ENCODE measurements around the gene ITPR1. TPM values are rescaled to one million over a fixed set of nuclear protein-coding genes. Genes with fewer than 3 reads are reported as not detected.

ITPR1 gene
- polyA plus RNA-seq, 1 donor: 12.7 TPM

- peaks cover 8% of the 10 kb centered on the region for H3K36me3 ChIP-seq (ENCODE audit: control insufficient read depth, insufficient read depth, low read length)
Measured at GRCh38 chr3:4794331-4794730, 301.2 kb downstream of the ITPR1 start.

GRCh38 chr3:4794798-4795197 is 301.6 kb downstream of the ITPR1 start:
- no CpG with 5 or more reads among the region's 13 CpGs for WGBS (ENCODE audit: insufficient coverage, low lambda C conversion rate)
- DNase-seq: no peak
- Histone ChIP-seq H3K4me1 (ENCODE audit: control insufficient read depth, insufficient read depth, low read length) (no peaks in the 10 kb centered on the region), H3K9me3 (ENCODE audit: control insufficient read depth, low read depth, low read length) (no peaks in the 10 kb centered on the region), H3K27ac (ENCODE audit: low read length) (no peak overlapping the region), H3K4me3 (ENCODE audit: low read length) (no peak overlapping the region), H3K27me3 (ENCODE audit: control insufficient read depth, insufficient read depth, low read length) (no peaks in the 10 kb centered on the region), H3K36me3 (ENCODE audit: control insufficient read depth, insufficient read depth, low read length) (peaks cover 8% of the 10 kb centered on the region)

More at GRCh38 chr3:4794331-4794730, 301.2 kb downstream of the ITPR1 start:
- WGBS (ENCODE audit: insufficient coverage, low lambda C conversion rate): no CpG with 5 or more reads among the region's 7 CpGs
- Histone ChIP-seq H3K27me3 (ENCODE audit: control insufficient read depth, insufficient read depth, low read length) (no peaks in the 10 kb centered on the region), H3K27ac (ENCODE audit: low read length) (no peak overlapping the region), H3K4me3 (ENCODE audit: low read length) (no peak overlapping the region), H3K9me3 (ENCODE audit: control insufficient read depth, low read depth, low read length) (no peaks in the 10 kb centered on the region), H3K4me1 (ENCODE audit: control insufficient read depth, insufficient read depth, low read length) (no peaks in the 10 kb centered on the region)
- no peak for DNase-seq

DNA sequence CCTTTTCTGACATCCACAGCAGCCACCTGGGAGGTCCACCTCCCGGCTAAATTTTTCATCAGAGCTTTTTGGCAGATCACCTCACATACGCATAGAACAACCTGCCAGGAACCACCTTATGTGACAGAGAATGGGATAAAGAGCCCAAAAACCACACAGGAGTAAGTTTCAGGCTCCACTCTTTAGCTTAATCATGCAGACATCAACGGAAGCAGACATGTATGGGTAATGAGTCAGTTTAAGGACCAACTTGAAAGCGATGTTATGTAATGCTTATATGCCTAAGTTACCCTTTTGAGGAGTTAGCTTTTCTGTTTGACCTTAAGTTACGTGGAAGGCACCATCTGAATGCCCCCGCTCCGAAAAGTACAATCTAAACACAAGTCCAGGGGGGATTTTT is 302.8 kb downstream of the ITPR1 start:
- no peak overlapping the region for H3K27ac ChIP-seq (ENCODE audit: low read length)
- H3K36me3 ChIP-seq (ENCODE audit: control insufficient read depth, insufficient read depth, low read length): peaks cover 6% of the 10 kb centered on the region
- H3K9me3 ChIP-seq (ENCODE audit: control insufficient read depth, low read depth, low read length): no peaks in the 10 kb centered on the region
- DNase-seq: no peak
- H3K4me3 ChIP-seq (ENCODE audit: low read length): no peak overlapping the region
- H3K4me1 ChIP-seq (ENCODE audit: control insufficient read depth, insufficient read depth, low read length): no peaks in the 10 kb centered on the region
- 90% methylated on average over 2 of the region's 7 CpGs for WGBS (ENCODE audit: insufficient coverage, low lambda C conversion rate)
- no peaks in the 10 kb centered on the region for H3K27me3 ChIP-seq (ENCODE audit: control insufficient read depth, insufficient read depth, low read length)

DNA sequence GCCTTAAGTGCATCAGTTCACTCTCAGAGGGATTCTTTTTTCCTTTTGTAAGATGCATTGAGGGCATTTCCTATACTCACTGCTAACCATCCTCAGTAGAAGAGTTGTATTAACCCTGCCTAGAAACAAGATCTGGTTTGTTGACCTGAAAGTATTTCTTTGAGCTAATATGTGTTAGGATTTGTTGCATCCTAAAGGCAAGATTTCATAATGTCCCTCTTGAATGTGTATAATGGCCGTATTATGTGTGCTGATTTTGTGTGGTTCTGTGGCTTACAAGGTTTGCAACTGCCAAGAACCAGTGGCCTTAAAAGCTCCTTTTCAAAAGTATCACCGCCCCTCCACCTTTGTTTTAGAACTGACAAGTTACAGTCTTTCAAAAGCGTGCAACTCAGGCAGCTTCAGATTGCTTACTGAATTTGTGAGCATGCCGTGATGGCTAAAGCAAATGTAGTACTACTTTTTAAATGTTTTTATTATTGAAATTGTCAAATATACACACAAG is 304.1 kb downstream of the ITPR1 start:
- WGBS (ENCODE audit: insufficient coverage, low lambda C conversion rate): 93% methylated on average over 3 of the region's 4 CpGs
- no peaks in the 10 kb centered on the region for H3K27me3 ChIP-seq (ENCODE audit: control insufficient read depth, insufficient read depth, low read length)
- no peak overlapping the region for H3K27ac ChIP-seq (ENCODE audit: low read length)
- no peaks in the 10 kb centered on the region for H3K4me1 ChIP-seq (ENCODE audit: control insufficient read depth, insufficient read depth, low read length)
- H3K4me3 ChIP-seq (ENCODE audit: low read length): no peak overlapping the region
- DNase-seq: no peak
- no peaks in the 10 kb centered on the region for H3K36me3 ChIP-seq (ENCODE audit: control insufficient read depth, insufficient read depth, low read length)
- no peaks in the 10 kb centered on the region for H3K9me3 ChIP-seq (ENCODE audit: control insufficient read depth, low read depth, low read length)

GRCh38 chr3:4799266-4800256 is 306.4 kb downstream of the ITPR1 start:
- DNase-seq: no peak
- Histone ChIP-seq H3K9me3 (ENCODE audit: control insufficient read depth, low read depth, low read length) (no peaks in the 10 kb centered on the region), H3K36me3 (ENCODE audit: control insufficient read depth, insufficient read depth, low read length) (no peaks in the 10 kb centered on the region), H3K4me1 (ENCODE audit: control insufficient read depth, insufficient read depth, low read length) (no peaks in the 10 kb centered on the region), H3K27me3 (ENCODE audit: control insufficient read depth, insufficient read depth, low read length) (no peaks in the 10 kb centered on the region), H3K4me3 (ENCODE audit: low read length) (no peak overlapping the region), H3K27ac (ENCODE audit: low read length) (no peak overlapping the region)
- no CpG with 5 or more reads among the region's 14 CpGs for WGBS (ENCODE audit: insufficient coverage, low lambda C conversion rate)

GRCh38 chr3:4800595-4800994 is 307.4 kb downstream of the ITPR1 start:
- no peak for DNase-seq
- no peaks in the 10 kb centered on the region for H3K9me3 ChIP-seq (ENCODE audit: control insufficient read depth, low read depth, low read length)
- H3K4me1 ChIP-seq (ENCODE audit: control insufficient read depth, insufficient read depth, low read length): no peaks in the 10 kb centered on the region
- no peak overlapping the region for H3K27ac ChIP-seq (ENCODE audit: low read length)
- WGBS (ENCODE audit: insufficient coverage, low lambda C conversion rate): no CpG with 5 or more reads among the region's 4 CpGs
- H3K4me3 ChIP-seq (ENCODE audit: low read length): no peak overlapping the region
- H3K27me3 ChIP-seq (ENCODE audit: control insufficient read depth, insufficient read depth, low read length): no peaks in the 10 kb centered on the region
- H3K36me3 ChIP-seq (ENCODE audit: control insufficient read depth, insufficient read depth, low read length): no peaks in the 10 kb centered on the region

- Histone ChIP-seq H3K36me3 (ENCODE audit: control insufficient read depth, insufficient read depth, low read length) (peaks cover 5% of the 10 kb centered on the region), H3K27me3 (ENCODE audit: control insufficient read depth, insufficient read depth, low read length) (no peaks in the 10 kb centered on the region), H3K4me3 (ENCODE audit: low read length) (no peak overlapping the region), H3K4me1 (ENCODE audit: control insufficient read depth, insufficient read depth, low read length) (no peaks in the 10 kb centered on the region), H3K27ac (ENCODE audit: low read length) (no peak overlapping the region), H3K9me3 (ENCODE audit: control insufficient read depth, low read depth, low read length) (no peaks in the 10 kb centered on the region)
- DNase-seq: peak in 1 of 2 donors; percentile 54
- WGBS (ENCODE audit: insufficient coverage, low lambda C conversion rate): 60% methylated on average over 1 of the region's 5 CpGs
Measured at GRCh38 chr3:4801892-4802291, 308.7 kb downstream of the ITPR1 start.

DNA sequence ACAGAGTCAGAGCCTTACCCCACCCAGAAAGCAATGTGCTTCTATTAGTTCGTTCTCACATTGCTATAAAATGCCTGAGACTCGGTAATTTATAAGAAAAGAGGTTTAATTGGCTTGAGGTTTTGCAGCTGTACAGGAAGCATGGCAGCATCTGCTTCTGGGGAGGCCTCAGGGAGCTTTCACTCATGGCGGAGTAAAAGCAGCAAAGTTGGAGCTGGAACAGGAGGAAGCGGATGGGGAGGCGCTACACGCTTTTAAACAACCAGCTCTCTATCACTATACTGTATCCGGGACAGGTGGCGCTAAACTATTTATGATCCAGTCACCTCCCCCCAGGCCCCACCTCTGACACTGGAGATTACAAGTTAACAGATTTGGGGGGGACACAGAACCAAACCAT is 309.8 kb downstream of the ITPR1 start:
- Histone ChIP-seq H3K9me3 (ENCODE audit: control insufficient read depth, low read depth, low read length) (no peaks in the 10 kb centered on the region), H3K36me3 (ENCODE audit: control insufficient read depth, insufficient read depth, low read length) (peaks cover 5% of the 10 kb centered on the region), H3K4me3 (ENCODE audit: low read length) (no peak overlapping the region), H3K27ac (ENCODE audit: low read length) (no peak overlapping the region), H3K4me1 (ENCODE audit: control insufficient read depth, insufficient read depth, low read length) (peaks cover 3% of the 10 kb centered on the region), H3K27me3 (ENCODE audit: control insufficient read depth, insufficient read depth, low read length) (no peaks in the 10 kb centered on the region)
- DNase-seq: no peak
- WGBS (ENCODE audit: insufficient coverage, low lambda C conversion rate): no CpG with 5 or more reads among the region's 8 CpGs

DNA sequence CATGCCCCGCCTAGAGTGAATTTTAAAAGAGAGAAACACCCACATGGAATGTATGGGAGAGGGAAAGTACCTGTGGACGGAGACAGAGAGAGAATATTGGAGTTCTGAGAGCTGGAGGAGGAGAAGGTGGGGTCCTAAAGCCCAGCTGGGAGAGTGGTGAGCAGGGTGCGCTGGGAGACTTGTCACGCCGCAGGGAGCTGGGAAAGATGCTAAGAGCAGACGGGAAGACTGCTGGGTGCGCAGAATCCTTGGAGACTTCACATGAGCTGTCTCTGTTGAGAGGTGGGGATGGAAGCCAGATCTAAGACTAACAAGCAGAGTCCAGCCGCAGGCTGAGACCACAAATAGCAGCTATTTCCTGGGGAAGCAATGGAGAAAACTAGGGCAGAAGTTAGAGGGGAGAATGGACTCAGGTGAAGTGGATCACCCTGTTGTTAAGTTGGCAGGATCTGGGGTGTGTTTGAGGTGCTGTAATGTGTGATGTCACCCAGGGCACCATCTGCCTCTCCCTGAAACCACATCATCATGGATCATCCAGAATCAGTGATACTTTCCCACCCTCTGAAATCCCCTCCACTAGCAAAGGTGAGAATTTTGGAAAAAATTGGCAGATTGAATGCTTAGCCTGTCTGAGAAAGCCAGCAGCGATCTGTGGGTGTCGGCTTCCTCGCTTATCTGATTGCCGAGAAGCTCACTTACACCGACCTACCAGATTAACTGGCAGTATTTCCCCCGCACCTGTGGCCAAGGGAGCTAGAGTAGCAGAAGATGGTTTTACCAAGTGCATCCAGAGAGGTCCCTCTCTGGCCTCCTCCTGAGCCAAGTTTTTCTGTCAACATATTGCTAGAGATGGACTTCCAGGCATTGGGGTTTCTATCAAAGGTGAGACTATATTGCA is 311.3 kb downstream of the ITPR1 start:
- H3K4me3 ChIP-seq (ENCODE audit: low read length): no peak overlapping the region
- H3K27ac ChIP-seq (ENCODE audit: low read length): no peak overlapping the region
- H3K27me3 ChIP-seq (ENCODE audit: control insufficient read depth, insufficient read depth, low read length): no peaks in the 10 kb centered on the region
- no peaks in the 10 kb centered on the region for H3K9me3 ChIP-seq (ENCODE audit: control insufficient read depth, low read depth, low read length)
- 95% methylated on average over 4 of the region's 14 CpGs for WGBS (ENCODE audit: insufficient coverage, low lambda C conversion rate)
- peaks cover 14% of the 10 kb centered on the region for H3K4me1 ChIP-seq (ENCODE audit: control insufficient read depth, insufficient read depth, low read length)
- DNase-seq: no peak
- H3K36me3 ChIP-seq (ENCODE audit: control insufficient read depth, insufficient read depth, low read length): peaks cover 5% of the 10 kb centered on the region

DNA sequence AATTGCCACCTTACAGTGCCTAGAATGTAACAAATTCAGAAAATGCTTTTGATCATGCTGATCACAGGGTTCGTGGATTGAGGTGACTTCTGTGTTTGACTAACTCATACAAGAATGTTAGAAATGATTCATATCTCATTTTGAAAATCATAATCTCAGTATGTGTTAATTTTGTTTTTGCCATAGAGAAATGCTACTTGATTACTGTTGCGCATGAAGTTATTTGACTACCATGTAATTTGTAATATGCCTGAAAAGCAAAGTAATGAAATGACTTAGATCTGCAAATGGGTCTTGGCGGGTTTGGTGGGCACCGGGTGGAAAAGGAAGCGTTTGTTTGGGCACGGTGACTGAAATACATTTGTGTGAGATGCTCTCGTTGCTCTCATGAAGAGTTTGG is 312.5 kb downstream of the ITPR1 start:
- H3K4me3 ChIP-seq (ENCODE audit: low read length): no peak overlapping the region
- no peak for DNase-seq
- peaks cover 5% of the 10 kb centered on the region for H3K36me3 ChIP-seq (ENCODE audit: control insufficient read depth, insufficient read depth, low read length)
- H3K4me1 ChIP-seq (ENCODE audit: control insufficient read depth, insufficient read depth, low read length): peaks cover 14% of the 10 kb centered on the region
- 100% methylated on average over 4 of the region's 7 CpGs for WGBS (ENCODE audit: insufficient coverage, low lambda C conversion rate)
- no peaks in the 10 kb centered on the region for H3K27me3 ChIP-seq (ENCODE audit: control insufficient read depth, insufficient read depth, low read length)
- H3K27ac ChIP-seq (ENCODE audit: low read length): no peak overlapping the region
- H3K9me3 ChIP-seq (ENCODE audit: control insufficient read depth, low read depth, low read length): no peaks in the 10 kb centered on the region

Measured in large intestine (tissue), 3 donors.